K562 (cell line): Measurements from ENCODE around the gene MDH2. TPM values are rescaled to one million over a fixed set of nuclear protein-coding genes. Genes with fewer than 3 reads are reported as not detected.

Source experiments
- ATAC-seq: fragments of 200-7000 bp; cut with Tn5 transposase; 3 replicates; pipeline ENCODE4 v1.9.1; 2020; ENCODE audit warnings: moderate library complexity
- BruUV-seq: library from RNA; stranded (reverse); fragments of 400-500 nt; replicated peaks from 2 replicates; lab custom pipeline; 2021; lab: Mats Ljungman, UMichigan
- CTCF ChIA-PET: fragments of 300-600 bp; formaldehyde crosslinking; extraction: SDS; loops from one replicate; lab custom pipeline; 2021; ENCODE audit warnings: low intra/inter-chr PET ratio; lab: Yijun Ruan, JAX
- POLR2A ChIA-PET: fragments of 300-600, 350-650 bp; sonication (Branson Sonifier 250); formaldehyde crosslinking; extraction: SDS; loops from one replicate; lab custom pipeline; 2021; ENCODE audit warnings: antibody characterized with exemption, inconsistent platforms; lab: Yijun Ruan, JAX
- DNase-seq, 4 experiments: peaks; one replicate each; pipeline versions ENCODE4 v3.0.0 to v3.0.0-alpha.2; 2011 to 2018; ENCODE audit warnings: low spot score in 3 of 4, mixed read lengths in 3 of 4; ENCODE audit errors: extremely low read depth in 1 of 4
- FAIRE-seq: peaks from 2 replicates; lab custom pipeline; 2011; peaks lifted over from hg19 to GRCh38; lab: Jason Lieb, UNC
- H2AFZ ChIP-seq: 2 replicates; pipeline ENCODE4 v1.6.0; 2011; ENCODE audit warnings: low read depth, low read length, control low read depth, inconsistent platforms
- H3K27ac ChIP-seq: fragments of 200-600 bp; 3 replicates; pipeline ENCODE4 v1.8.0; 2011; ENCODE audit warnings: low read depth, mild to moderate bottlenecking, control low read depth, inconsistent platforms, low read length, moderate library complexity, mixed read lengths; ENCODE audit errors: extremely low read depth
- H3K27me3 ChIP-seq, 2 experiments: fragments of 300-600 bp in 1 of 2; 2 replicates in 1 of 2; 3 replicates in 1 of 2; pipeline versions ENCODE4 v1.6.0 to v1.8.0; 2011; ENCODE audit warnings: inconsistent platforms in 2 of 2, low read length in 2 of 2, mild to moderate bottlenecking in 1 of 2, mixed read lengths in 1 of 2, moderate library complexity in 1 of 2; ENCODE audit not compliant: control insufficient read depth in 2 of 2, insufficient read depth in 2 of 2
- H3K36me3 ChIP-seq: fragments of 300-600 bp; 3 replicates; pipeline ENCODE4 v1.8.0; 2011; ENCODE audit warnings: mild to moderate bottlenecking, low read length, inconsistent platforms; ENCODE audit not compliant: control insufficient read depth, insufficient read depth
- H3K4me1 ChIP-seq, 2 experiments: fragments of 200-600 bp in 1 of 2; replicated peaks in 1 of 2; 2 replicates in 1 of 2; 3 replicates in 1 of 2; pipeline versions ENCODE4 v1.5.1 to v1.8.0; 2011; ENCODE audit warnings: inconsistent platforms in 2 of 2, low read length in 2 of 2, mild to moderate bottlenecking in 1 of 2, mixed read lengths in 1 of 2, moderate library complexity in 1 of 2; ENCODE audit not compliant: control insufficient read depth in 2 of 2, insufficient read depth in 2 of 2
- H3K4me2 ChIP-seq: 2 replicates; pipeline ENCODE4 v1.6.1; 2011; ENCODE audit warnings: low read length, control low read depth, inconsistent platforms, mixed read lengths; ENCODE audit not compliant: insufficient read depth
- H3K4me3 ChIP-seq: fragments of 200-600 bp; sonication (generic), shearing (Covaris generic); 2 replicates; pipeline ENCODE4 v1.5.1; 2016; ENCODE audit warnings: control low read depth, inconsistent platforms
- H3K79me2 ChIP-seq: fragments of 200-600 bp; 3 replicates; pipeline ENCODE4 v1.8.0; 2011; ENCODE audit warnings: low read length, inconsistent platforms; ENCODE audit not compliant: control insufficient read depth, insufficient read depth
- H3K9ac ChIP-seq, 2 experiments: 2 replicates each; pipeline versions ENCODE4 v1.6.0 to v1.6.1; 2011; ENCODE audit warnings: low read depth in 2 of 2, low read length in 2 of 2, control low read depth in 1 of 2, inconsistent platforms in 1 of 2, mild to moderate bottlenecking in 1 of 2, mixed read lengths in 1 of 2; ENCODE audit not compliant: insufficient read depth in 1 of 2
- H3K9me1 ChIP-seq: one replicate; pipeline ENCODE4 v1.6.0; 2011; ENCODE audit warnings: inconsistent platforms, mild to moderate bottlenecking, low read length, moderate library complexity; ENCODE audit not compliant: control insufficient read depth, insufficient read depth
- H3K9me3 ChIP-seq: replicated peaks from 2 replicates; pipeline ENCODE4 v1.5.1; 2011; ENCODE audit warnings: low read depth, low read length, inconsistent platforms; ENCODE audit not compliant: control insufficient read depth, insufficient read depth
- H4K20me1 ChIP-seq: replicated peaks from 2 replicates; pipeline ENCODE4 v1.6.1; 2011; ENCODE audit warnings: low read length, inconsistent platforms, mixed read lengths; ENCODE audit not compliant: control insufficient read depth, insufficient read depth
- ARID1B ChIP-seq: fragments of 450-650 bp; IDR thresholded peaks from 2 replicates; pipeline ENCODE4 v1.6.1; 2016; ENCODE audit warnings: antibody characterized with exemption, mild to moderate bottlenecking, inconsistent platforms
- ATF3 ChIP-seq, 2 experiments: fragments of 450-650 bp in 1 of 2; sonication (generic) in 1 of 2; formaldehyde crosslinking in 1 of 2; IDR thresholded peaks in 1 of 2; conservative IDR thresholded peaks in 1 of 2; 2 replicates each; pipeline versions ENCODE4 v1.6.1 to v1.8.1; 2016 to 2023; ENCODE audit warnings: mild to moderate bottlenecking in 2 of 2, moderate library complexity in 2 of 2, inconsistent platforms in 1 of 2, missing genetic modification reagents in 1 of 2
- ATF4 ChIP-seq: fragments of 450-650 bp; formaldehyde crosslinking; IDR thresholded peaks from 2 replicates; pipeline ENCODE4 v1.4.0; 2022; ENCODE audit warnings: mild to moderate bottlenecking, moderate library complexity
- CTBP1 ChIP-seq: fragments of 450-650 bp; IDR thresholded peaks from 2 replicates; pipeline ENCODE4 v1.6.1; 2016; ENCODE audit warnings: borderline replicate concordance
- FOSL1 ChIP-seq: fragments of 200-800 bp; sonication (Bioruptor generic); conservative IDR thresholded peaks from 2 replicates; pipeline ENCODE4 v1.6.1; 2016; ENCODE audit warnings: missing genetic modification characterization, missing compliant biosample characterization
- GATAD2A ChIP-seq: fragments of 450-650 bp; IDR thresholded peaks from 2 replicates; pipeline ENCODE4 v1.6.1; 2017
- JUN ChIP-seq, 2 experiments: sonication (generic) in 1 of 2; formaldehyde crosslinking in 1 of 2; IDR thresholded peaks; 2 replicates each; pipeline versions ENCODE4 v1.6.1 to v1.8.0; 2012 to 2022; ENCODE audit warnings: borderline replicate concordance in 2 of 2, mild to moderate bottlenecking in 2 of 2, improper control_type of control experiment in 1 of 2, low read depth in 1 of 2, low read length in 1 of 2, missing genetic modification reagents in 1 of 2
- JUND ChIP-seq, 2 experiments: IDR thresholded peaks; 2 replicates in 1 of 2; 3 replicates in 1 of 2; pipeline ENCODE4 v1.6.1; 2011; ENCODE audit warnings: borderline replicate concordance in 2 of 2, low read depth in 2 of 2, low read length in 2 of 2, improper control_type of control experiment in 1 of 2, missing biosample characterization in 1 of 2, missing genetic modification characterization in 1 of 2, missing genetic modification reagents in 1 of 2
- PPARD ChIP-seq: fragments of 250-450 bp; sonication (Bioruptor Pico); IDR thresholded peaks from 2 replicates; pipeline ENCODE4 v1.8.0; 2022; ENCODE audit warnings: inconsistent platforms, mild to moderate bottlenecking, moderate library complexity
- SMARCA4 ChIP-seq: fragments of 450-650 bp; IDR thresholded peaks from 2 replicates; pipeline ENCODE4 v1.6.1; 2016
- SRSF9 ChIP-seq: fragments of 200-400 bp; formaldehyde crosslinking; IDR thresholded peaks from 2 replicates; pipeline ENCODE4 v1.6.1; 2017; ENCODE audit warnings: low read depth, low read length, borderline replicate concordance
- ZBTB2 ChIP-seq: fragments of 450-650 bp; IDR thresholded peaks from 2 replicates; pipeline ENCODE4 v1.6.1; 2016; ENCODE audit warnings: antibody characterized with exemption
- ZC3H4 ChIP-seq: sonication (generic); formaldehyde crosslinking; IDR thresholded peaks from 2 replicates; pipeline ENCODE4 v1.9.0; 2021; ENCODE audit warnings: missing genetic modification reagents, borderline replicate concordance
- ZNF253 ChIP-seq: fragments of 250-450 bp; sonication (Bioruptor Pico); conservative IDR thresholded peaks from 2 replicates; pipeline ENCODE4 v1.6.1; 2021; ENCODE audit warnings: mild to moderate bottlenecking
- ZNF584 ChIP-seq: fragments of 200-800 bp; sonication (Bioruptor generic); IDR thresholded peaks from 2 replicates; pipeline ENCODE4 v1.6.1; 2016; ENCODE audit warnings: low read depth, mild to moderate bottlenecking, missing genetic modification characterization, missing compliant biosample characterization
- WGBS: fragments of 100-300 bp; shearing (Covaris generic); methylation state at CpG from one replicate; pipeline ENCODE4 v1.1.6; 2016; ENCODE audit warnings: low coverage, mixed read lengths; ENCODE audit not compliant: insufficient coverage; ENCODE audit errors: missing lambda C conversion rate; 5-methylcytosine and 5-hydroxymethylcytosine counted together
- in situ Hi-C: fragments of 300-500 bp; cut with MboI; formaldehyde crosslinking; loops from 4 replicates; pipeline ENCODE4 v1.15.0; 2018; ENCODE audit warnings: inconsistent platforms, mixed read lengths
- intact Hi-C: fragments of 100-400 bp; cut with micrococcal nuclease; formaldehyde crosslinking; loops from 2 replicates; pipeline ENCODE4 v1.14.2; 2022
- polyA plus RNA-seq, 8 experiments: library from polyadenylated mRNA; depleted of rRNA in 4 of 8; stranded (reverse) in 5 of 8; unstranded in 3 of 8; fragments of >200 nt; fragmentation: Nextera tagmentation in 2 of 8; fragmentation: Illumina TruSeq in 1 of 8; extraction: Ambion mirVana in 2 of 8; extraction: Trizol in 1 of 8; gene quantifications; 2 replicates each; pipeline versions ENCODE4 v1.2.1 to v1.2.3, GENCODE V29; 2011 to 2014; ENCODE audit warnings: inconsistent platforms in 1 of 8, missing spikeins in 1 of 8
- total RNA-seq, 7 experiments: library from RNA; depleted of rRNA in 6 of 7; stranded (reverse); fragments of >200 nt in 6 of 7; fragmentation: Illumina TruSeq in 2 of 7; extraction: Trizol in 2 of 7; gene quantifications; 2 replicates each; pipeline versions ENCODE4 v1.2.1 to v1.2.3, GENCODE V29; 2011 to 2021; ENCODE audit warnings: low replicate concordance in 1 of 7
- TF ChIP-seq, protein P1 (sequence below): fragments of 200-800 bp; sonication (Bioruptor generic); IDR thresholded peaks from 2 replicates; pipeline ENCODE4 v1.6.1; 2017; ENCODE audit warnings: missing genetic modification characterization, missing compliant biosample characterization

Gene MDH2
- total and polyA plus RNA-seq, 9 of the 15 experiments (the other 6 are each of a cell fraction or from before 2014, with no cell fraction given), result 106 to 701 (median 242) TPM

DNA sequence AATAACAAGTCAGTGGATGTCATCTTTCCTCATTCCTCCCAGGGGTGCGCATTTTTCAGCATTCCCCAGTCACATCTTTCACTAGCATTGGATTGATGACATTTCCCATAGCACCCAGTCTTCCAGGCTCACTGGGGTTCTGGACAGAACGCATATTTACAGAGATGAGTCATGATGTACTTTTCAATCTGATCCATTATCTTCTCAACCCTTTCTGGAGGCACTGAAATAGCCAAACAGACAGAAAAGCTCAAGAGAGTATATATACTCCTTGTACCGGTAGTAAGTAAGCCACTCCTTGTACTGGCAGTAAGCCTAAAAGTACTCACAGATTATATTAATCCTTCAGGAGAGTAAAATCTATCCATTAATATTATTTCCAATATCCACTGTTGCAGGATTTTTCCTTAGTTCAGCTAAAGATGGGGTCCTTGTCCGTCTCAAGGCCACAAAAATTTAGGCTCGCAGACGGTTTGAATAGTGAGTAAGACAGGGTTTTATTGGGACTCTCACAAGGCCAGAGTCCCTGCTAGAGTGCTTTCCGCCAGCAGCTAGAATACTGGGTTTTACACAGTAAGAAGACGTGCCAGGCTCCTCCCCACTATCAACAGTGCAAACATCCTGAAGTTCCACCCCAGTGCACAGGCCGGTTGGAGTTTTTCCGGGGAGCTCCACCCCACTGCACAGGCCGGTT, 60.8 kb downstream of the MDH2 start:
- no peaks in the 10 kb centered on the region for H3K36me3 ChIP-seq
- no peak overlapping the region for H3K4me2 ChIP-seq
- ChIA-PET CTCF (no interaction called here), POLR2A (no interaction called here)
- H3K9me1 ChIP-seq, result no peaks in the 10 kb centered on the region
- no peak overlapping the region for H3K4me3 ChIP-seq
- H4K20me1 ChIP-seq, result no peaks in the 10 kb centered on the region
- WGBS, result 29% methylated on average over 11 of the region's 11 CpGs
- peak in 1 of 4 experiments; percentile 23 for DNase-seq
- BruUV-seq, result no TSS peak
- no peak overlapping the region; a peak in 1 of 4 replicates for H3K9ac ChIP-seq
- in situ Hi-C loops (no loop called here), intact Hi-C loops (no loop called here)
- no peaks in the 10 kb centered on the region for H3K9me3 ChIP-seq
- peaks cover 0 to 2% of the 10 kb centered on the region in 2 experiments; a peak in 2 of 5 replicates for H3K4me1 ChIP-seq
- peak overlapping the region; percentile 40; the same call in 1 of the 2 replicates for H2AFZ ChIP-seq
- peak; percentile 65 for ATAC-seq
- H3K27me3 ChIP-seq, result no peaks in the 10 kb centered on the region
- no peaks in the 10 kb centered on the region for H3K79me2 ChIP-seq
- no peak for FAIRE-seq
- no peak overlapping the region for H3K27ac ChIP-seq
- peak; percentile 80 for TF ChIP-seq JUN (IDR thresholded peaks at IDR 0.05; ENCODE audit: borderline replicate concordance, low read depth, low read length)
- no peak for TF ChIP-seq JUN (CRISPR knock-in tag; IDR thresholded peaks at IDR 0.05; ENCODE audit: borderline replicate concordance)
- peak; percentile 88 for TF ChIP-seq FOSL1 (tag)
- peak; percentile 51; the same call in 1 of the 2 replicates for TF ChIP-seq ARID1B
- TF ChIP-seq GATAD2A, result no peak
- TF ChIP-seq ZBTB2, result no peak
- TF ChIP-seq, protein P1, sequence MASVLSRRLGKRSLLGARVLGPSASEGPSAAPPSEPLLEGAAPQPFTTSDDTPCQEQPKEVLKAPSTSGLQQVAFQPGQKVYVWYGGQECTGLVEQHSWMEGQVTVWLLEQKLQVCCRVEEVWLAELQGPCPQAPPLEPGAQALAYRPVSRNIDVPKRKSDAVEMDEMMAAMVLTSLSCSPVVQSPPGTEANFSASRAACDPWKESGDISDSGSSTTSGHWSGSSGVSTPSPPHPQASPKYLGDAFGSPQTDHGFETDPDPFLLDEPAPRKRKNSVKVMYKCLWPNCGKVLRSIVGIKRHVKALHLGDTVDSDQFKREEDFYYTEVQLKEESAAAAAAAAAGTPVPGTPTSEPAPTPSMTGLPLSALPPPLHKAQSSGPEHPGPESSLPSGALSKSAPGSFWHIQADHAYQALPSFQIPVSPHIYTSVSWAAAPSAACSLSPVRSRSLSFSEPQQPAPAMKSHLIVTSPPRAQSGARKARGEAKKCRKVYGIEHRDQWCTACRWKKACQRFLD (CRISPR knock-in tag), result 0 out of 2 replicates have a peak, but pooled peaks have one; percentile 26
- TF ChIP-seq SRSF9, result no peak
- no peak for TF ChIP-seq PPARD (CRISPR knock-in tag)
- peak; percentile 85 for TF ChIP-seq JUND (IDR thresholded peaks at IDR 0.05; ENCODE audit: borderline replicate concordance, low read depth, low read length)
- peak; percentile 89; the same call in 2 of the 3 replicates for TF ChIP-seq JUND (tag; IDR thresholded peaks at IDR 0.05; ENCODE audit: borderline replicate concordance, low read depth, low read length)
- TF ChIP-seq ZC3H4, result no peak
- 0 out of 2 replicates have a peak, but pooled peaks have one; percentile 58 for TF ChIP-seq ZNF584 (CRISPR knock-in tag)
- peak; percentile 55; the same call in 1 of the 2 replicates for TF ChIP-seq SMARCA4
- TF ChIP-seq CTBP1, result 0 out of 2 replicates have a peak, but pooled peaks have one; percentile 60
- peak; percentile 85 for TF ChIP-seq ATF3 (IDR thresholded peaks at IDR 0.05)
- no peak for TF ChIP-seq ATF3 (CRISPR knock-in tag; conservative IDR thresholded peaks at IDR 0.05)
- TF ChIP-seq ATF4, result no peak
- TF ChIP-seq ZNF253 (CRISPR knock-in tag), result no peak
